ENCODE measurements around the gene RAD52. TPM values are rescaled to one million over a fixed set of nuclear protein-coding genes. Genes with fewer than 3 reads are reported as not detected.

RAD52 gene
- total RNA-seq, 1 donor from 2014 or later, result 20.3 TPM

DNA sequence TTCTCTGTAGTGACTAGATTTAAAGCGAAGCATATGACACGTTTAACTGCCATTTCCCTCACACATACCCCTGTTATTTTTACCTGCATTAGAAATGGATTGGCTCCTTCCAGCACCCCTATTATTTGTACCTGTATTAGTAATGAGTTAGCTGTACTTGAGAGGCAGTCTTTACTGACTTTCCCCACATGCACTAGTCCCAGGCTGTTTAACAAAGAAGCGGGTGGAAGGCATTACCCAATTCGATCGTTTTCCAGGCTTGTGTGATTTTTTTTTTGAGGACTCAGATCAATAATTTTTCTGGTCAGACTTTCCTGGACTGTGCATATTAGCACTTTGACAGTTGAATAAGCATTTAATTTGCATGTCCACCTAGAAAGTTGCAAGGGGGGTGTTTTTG, 46.4 kb downstream of the RAD52 start:
- TF ChIP-seq, protein P1, sequence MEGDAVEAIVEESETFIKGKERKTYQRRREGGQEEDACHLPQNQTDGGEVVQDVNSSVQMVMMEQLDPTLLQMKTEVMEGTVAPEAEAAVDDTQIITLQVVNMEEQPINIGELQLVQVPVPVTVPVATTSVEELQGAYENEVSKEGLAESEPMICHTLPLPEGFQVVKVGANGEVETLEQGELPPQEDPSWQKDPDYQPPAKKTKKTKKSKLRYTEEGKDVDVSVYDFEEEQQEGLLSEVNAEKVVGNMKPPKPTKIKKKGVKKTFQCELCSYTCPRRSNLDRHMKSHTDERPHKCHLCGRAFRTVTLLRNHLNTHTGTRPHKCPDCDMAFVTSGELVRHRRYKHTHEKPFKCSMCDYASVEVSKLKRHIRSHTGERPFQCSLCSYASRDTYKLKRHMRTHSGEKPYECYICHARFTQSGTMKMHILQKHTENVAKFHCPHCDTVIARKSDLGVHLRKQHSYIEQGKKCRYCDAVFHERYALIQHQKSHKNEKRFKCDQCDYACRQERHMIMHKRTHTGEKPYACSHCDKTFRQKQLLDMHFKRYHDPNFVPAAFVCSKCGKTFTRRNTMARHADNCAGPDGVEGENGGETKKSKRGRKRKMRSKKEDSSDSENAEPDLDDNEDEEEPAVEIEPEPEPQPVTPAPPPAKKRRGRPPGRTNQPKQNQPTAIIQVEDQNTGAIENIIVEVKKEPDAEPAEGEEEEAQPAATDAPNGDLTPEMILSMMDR (IDR thresholded peaks at IDR 0.05; ENCODE audit: unreplicated experiment), result no peak
- no peak for DNase-seq (ENCODE audit: low spot score)
- Mint-ChIP-seq H3K4me1 (ENCODE audit: unreplicated experiment) (peaks cover 46% of the 10 kb centered on the region), H3K27ac (ENCODE audit: unreplicated experiment) (peak overlapping the region; percentile 83), H3K27me3 (ENCODE audit: unreplicated experiment) (peaks cover under 1% of the 10 kb centered on the region), H3K9me3 (ENCODE audit: unreplicated experiment) (no peaks in the 10 kb centered on the region), H3K4me3 (ENCODE audit: unreplicated experiment) (no peak overlapping the region), H3K36me3 (ENCODE audit: low read depth, unreplicated experiment) (peaks cover 46% of the 10 kb centered on the region)

DNA sequence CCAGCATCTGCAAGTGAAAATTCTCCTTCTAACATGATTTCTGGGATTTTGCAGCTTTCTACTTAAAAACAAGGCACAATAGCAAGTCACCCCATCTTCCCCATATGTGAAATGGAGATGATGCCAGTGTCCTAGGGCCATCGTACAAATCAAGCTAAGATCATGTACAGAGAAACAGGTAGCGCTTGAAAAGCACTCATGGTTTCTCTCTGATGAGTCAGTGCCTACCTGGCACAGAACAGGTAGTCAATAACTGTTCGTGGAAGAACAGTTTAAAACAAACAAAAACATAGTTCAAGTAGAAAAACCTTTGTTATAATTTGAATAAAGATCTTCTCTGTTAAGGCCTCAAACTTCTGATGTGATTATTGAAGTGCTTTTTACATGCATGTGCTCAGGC, 46.9 kb downstream of the RAD52 start:
- H3K27ac Mint-ChIP-seq (ENCODE audit: unreplicated experiment), result peak overlapping the region; percentile 83

GRCh38 chr12:897386-897785, 52.1 kb downstream of the RAD52 start:
- no peak overlapping the region for H3K27ac Mint-ChIP-seq (ENCODE audit: unreplicated experiment)
- no peaks in the 10 kb centered on the region for H3K27me3 Mint-ChIP-seq (ENCODE audit: unreplicated experiment)
- no peak overlapping the region for H3K4me3 Mint-ChIP-seq (ENCODE audit: unreplicated experiment)
- no peaks in the 10 kb centered on the region for H3K4me1 Mint-ChIP-seq (ENCODE audit: unreplicated experiment)
- H3K36me3 Mint-ChIP-seq (ENCODE audit: low read depth, unreplicated experiment), result peaks cover 38% of the 10 kb centered on the region
- TF ChIP-seq, protein P1 (IDR thresholded peaks at IDR 0.05; ENCODE audit: unreplicated experiment), result no peak
- H3K9me3 Mint-ChIP-seq (ENCODE audit: unreplicated experiment), result no peaks in the 10 kb centered on the region
- no peak for DNase-seq (ENCODE audit: low spot score)

More for the DNA sequence above, 46.9 kb downstream of the RAD52 start:
- H3K4me3 Mint-ChIP-seq (ENCODE audit: unreplicated experiment), result no peak overlapping the region
- peaks cover 45% of the 10 kb centered on the region for H3K36me3 Mint-ChIP-seq (ENCODE audit: low read depth, unreplicated experiment)
- no peaks in the 10 kb centered on the region for H3K9me3 Mint-ChIP-seq (ENCODE audit: unreplicated experiment)
- H3K4me1 Mint-ChIP-seq (ENCODE audit: unreplicated experiment), result peaks cover 41% of the 10 kb centered on the region
- DNase-seq (ENCODE audit: low spot score), result no peak
- H3K27me3 Mint-ChIP-seq (ENCODE audit: unreplicated experiment), result no peaks in the 10 kb centered on the region
- TF ChIP-seq, protein P1 (IDR thresholded peaks at IDR 0.05; ENCODE audit: unreplicated experiment), result no peak

- H3K27me3 Mint-ChIP-seq (ENCODE audit: unreplicated experiment), result no peaks in the 10 kb centered on the region
- no peak overlapping the region for H3K27ac Mint-ChIP-seq (ENCODE audit: unreplicated experiment)
- no peak for DNase-seq (ENCODE audit: low spot score)
- no peaks in the 10 kb centered on the region for H3K4me1 Mint-ChIP-seq (ENCODE audit: unreplicated experiment)
- H3K4me3 Mint-ChIP-seq (ENCODE audit: unreplicated experiment), result no peak overlapping the region
- TF ChIP-seq, protein P1 (IDR thresholded peaks at IDR 0.05; ENCODE audit: unreplicated experiment), result no peak
- H3K36me3 Mint-ChIP-seq (ENCODE audit: low read depth, unreplicated experiment), result peaks cover 31% of the 10 kb centered on the region
- no peaks in the 10 kb centered on the region for H3K9me3 Mint-ChIP-seq (ENCODE audit: unreplicated experiment)
Observed at GRCh38 chr12:896031-896430, 53.5 kb downstream of the RAD52 start.

DNA sequence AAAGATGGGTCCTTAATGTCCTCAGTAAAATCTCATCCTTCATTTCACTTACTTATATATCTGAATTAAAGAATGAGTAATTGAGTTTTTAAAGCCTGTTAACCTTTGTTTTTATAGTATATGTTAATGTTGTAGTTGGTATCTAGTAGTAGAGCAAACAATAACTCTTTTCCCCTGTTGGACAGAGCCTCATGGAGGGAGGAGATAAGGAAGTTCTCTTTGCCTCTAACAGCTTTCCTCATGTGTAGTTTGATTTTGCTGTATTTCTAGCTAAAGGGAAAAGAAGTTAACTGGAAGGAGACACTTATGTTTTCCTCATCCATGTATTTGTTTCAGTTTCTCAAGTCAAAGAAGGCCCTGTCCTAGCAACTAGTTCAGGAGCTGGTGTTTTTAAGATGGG, 55.3 kb downstream of the RAD52 start:
- DNase-seq (ENCODE audit: low spot score), result no peak
- H3K27ac Mint-ChIP-seq (ENCODE audit: unreplicated experiment), result no peak overlapping the region
- peaks cover 9% of the 10 kb centered on the region for H3K4me1 Mint-ChIP-seq (ENCODE audit: unreplicated experiment)
- TF ChIP-seq, protein P1 (IDR thresholded peaks at IDR 0.05; ENCODE audit: unreplicated experiment), result no peak
- H3K9me3 Mint-ChIP-seq (ENCODE audit: unreplicated experiment), result no peaks in the 10 kb centered on the region
- H3K27me3 Mint-ChIP-seq (ENCODE audit: unreplicated experiment), result no peaks in the 10 kb centered on the region
- peaks cover 32% of the 10 kb centered on the region for H3K36me3 Mint-ChIP-seq (ENCODE audit: low read depth, unreplicated experiment)
- H3K4me3 Mint-ChIP-seq (ENCODE audit: unreplicated experiment), result no peak overlapping the region

All from endothelial cell (in vitro differentiated cells).